GM21526 (cell line): ENCODE results near the gene LFNG.

ENCODE experiments used
- ATAC-seq: cut with Tn5 transposase; IDR thresholded peaks from one replicate; pipeline ENCODE4 v1.9.1; 2021; ENCODE audit warnings: moderate library complexity; ENCODE audit not compliant: unreplicated experiment, low FRiP score

LFNG gene

GRCh38 chr7:2501947-2502646, 17.5 kb upstream of the LFNG start:
- ATAC-seq, result no peak

GRCh38 chr7:2502647-2502966, 17.0 kb upstream of the LFNG start:
- ATAC-seq, result no peak

DNA sequence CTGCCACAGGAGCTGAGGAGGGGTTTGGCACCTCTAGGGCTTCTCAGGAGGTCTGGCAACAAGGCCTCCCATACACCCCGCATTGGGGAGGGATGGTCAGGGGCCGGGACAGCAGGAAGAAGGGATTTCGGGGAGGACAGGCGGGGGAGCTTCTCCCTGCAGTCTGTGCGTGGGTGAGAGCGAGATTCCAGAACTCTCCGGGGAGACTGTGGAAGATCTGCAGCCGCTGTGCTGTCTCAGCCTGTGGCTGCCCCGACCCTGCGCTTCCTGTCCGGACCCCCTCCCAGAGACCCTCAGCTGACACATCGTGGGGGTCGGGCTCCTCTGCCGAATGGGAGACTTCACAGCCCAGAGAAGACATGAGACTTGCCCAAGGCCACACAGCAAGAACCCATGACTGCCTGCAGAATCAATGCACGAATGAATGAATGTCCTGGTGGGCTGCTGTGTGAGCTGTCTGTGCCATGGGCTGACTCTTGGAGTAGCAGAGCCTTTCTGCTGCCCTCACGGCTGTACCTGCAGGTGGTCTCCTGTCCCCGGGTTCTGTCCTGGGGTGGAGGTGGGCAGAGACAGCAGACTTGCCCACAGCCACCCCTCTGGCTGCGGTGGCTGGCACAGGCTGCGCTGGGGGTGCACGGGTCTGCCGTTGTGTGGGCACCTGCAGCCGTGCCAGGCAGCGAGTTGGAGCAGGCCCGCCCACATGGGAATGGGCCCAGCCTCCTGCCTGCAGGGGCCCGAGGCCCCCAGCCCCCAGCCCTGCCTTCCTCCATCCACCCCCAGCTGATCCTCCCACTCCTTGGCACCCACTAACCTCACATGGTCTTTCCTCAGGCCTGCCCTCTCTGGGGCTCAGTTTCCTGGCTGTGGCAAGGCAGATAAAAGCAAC, 16.3 kb upstream of the LFNG start:
- no peak for ATAC-seq

DNA sequence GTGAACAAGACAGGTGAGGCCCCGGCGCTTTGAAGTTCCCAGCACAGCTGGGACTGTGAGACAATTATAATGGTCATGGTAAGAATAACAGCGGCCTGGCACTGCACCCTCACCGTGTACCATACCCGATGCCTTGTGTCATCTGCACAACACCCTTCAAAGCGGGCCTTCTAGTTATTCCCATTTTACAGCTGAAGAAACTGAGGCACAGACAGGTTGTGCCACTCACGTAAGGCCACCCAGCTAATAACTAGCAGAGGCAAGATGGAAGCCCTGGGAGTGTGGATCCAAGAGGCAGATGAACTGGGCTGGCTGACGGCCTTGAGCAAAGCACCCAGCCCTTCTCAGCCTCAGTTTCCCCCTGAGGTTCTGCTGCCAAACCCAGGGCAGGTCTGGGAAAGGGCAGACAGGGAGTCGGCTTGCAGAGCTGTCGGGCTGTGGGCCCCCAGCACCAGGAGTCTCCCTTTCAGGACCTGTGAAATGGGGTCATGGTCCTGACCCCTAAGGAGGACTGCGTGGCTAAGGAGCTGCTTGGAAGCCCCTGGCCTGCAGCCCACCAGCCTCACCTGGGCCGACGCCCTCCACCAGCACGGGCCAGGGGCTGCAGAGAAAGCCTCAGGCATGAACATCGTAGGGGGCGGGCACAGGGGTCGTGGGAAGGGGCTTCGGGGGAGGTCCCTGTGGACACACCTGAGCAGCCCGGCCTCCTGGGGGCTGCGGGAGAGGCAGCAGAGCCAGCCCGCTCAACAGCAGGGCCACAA, 15.3 kb upstream of the LFNG start:
- ATAC-seq, result no peak

DNA sequence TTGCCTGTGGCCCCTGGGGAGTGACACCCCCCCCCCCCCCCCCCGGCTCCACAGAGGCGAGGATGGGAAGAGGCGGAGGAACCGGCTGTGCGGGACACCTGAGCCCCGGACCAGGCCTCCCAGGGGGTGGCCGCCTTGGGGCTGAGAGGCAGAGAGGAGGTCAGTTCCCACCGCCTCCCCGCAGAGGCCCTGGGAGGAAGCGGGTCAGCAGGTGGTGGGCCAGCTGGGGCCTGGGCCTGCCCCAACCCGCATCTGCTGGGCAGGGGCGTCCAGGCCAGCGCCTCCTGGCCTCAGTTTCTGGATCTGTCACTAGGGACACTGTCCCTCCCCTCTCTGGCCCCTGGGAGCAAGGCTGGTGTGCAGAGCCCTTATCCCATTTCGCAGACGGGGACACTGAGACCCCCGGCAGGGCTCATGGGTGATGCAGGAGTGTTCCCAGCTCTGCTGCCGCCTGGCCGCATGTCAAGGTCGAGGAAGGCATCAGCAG, 14.6 kb upstream of the LFNG start:
- ATAC-seq, result no peak

DNA sequence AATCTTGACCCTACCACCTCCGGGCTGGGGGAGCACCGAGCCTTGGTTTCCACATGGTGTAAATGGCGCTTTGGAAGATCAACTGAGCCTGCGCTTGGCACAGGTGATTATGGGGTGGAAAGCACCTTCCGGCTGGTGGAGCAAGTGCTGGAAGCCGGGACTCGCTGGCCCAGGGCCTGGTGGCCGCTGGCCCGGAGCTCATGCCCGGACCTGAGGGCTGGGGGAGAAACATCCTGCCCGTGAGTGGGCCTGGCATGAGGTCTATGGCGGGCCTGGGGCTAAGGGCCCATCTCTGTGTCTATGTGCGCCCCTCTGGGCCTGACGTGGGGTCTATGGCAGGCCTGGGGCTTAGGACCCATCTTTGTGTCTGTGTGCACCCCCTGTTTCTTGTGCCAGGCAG, 14.2 kb upstream of the LFNG start:
- ATAC-seq, result no peak

GRCh38 chr7:2507208-2507916, 12.2 kb upstream of the LFNG start:
- no peak for ATAC-seq

DNA sequence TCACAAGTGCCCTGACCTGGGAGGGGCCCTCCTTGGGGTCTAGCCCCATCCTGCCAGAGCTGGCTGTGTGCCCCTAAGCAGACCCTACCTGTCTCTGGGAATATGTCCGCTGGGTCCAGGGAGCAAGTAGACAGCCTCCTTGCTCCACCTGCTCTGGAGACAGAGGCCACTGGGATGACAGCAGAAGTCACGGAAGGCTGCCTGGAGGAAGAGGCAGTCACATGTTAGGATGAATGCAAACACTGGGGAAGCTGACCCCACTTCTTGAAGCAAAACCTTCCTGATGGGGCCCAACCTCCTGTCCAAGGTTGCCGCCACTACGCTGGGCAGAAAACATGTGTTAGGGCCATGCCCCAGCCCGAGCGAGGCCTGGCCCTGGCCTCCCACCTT, 11.7 kb upstream of the LFNG start:
- ATAC-seq, result no peak

- ATAC-seq, result no peak
These were observed 11.0 kb upstream of the LFNG start for GRCh38 chr7:2508327-2509215.

DNA sequence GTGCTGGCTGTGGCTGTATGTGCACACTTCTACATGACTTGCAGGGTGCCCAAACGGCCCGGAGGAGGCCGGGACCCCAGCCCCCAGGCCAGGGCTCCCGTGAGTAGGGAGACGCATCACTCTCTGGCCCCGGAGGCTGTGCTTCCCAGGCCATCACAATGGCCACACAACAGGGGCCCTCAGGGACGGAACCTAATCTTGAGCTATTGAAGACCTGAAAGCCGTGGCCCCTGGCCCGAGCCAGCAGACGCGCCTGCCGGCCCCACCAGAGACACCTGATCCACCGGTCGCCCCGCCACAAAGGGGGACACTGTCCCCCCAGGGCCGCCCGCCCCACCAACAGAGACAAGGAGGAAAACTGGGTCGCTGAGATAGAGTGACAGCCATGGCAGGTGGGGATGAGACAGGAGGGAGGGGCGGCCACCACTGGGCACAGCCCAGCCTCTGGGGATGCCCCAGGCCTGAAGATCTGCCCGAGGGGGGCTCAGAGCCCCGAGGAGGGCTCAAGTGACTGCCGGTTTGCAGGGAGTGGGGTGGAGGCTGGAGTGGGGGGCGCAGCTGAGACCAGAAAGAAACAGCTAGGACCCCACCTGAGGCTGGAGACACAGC, 10.2 kb upstream of the LFNG start:
- no peak for ATAC-seq

- no peak for ATAC-seq
These were observed 9.3 kb upstream of the LFNG start for GRCh38 chr7:2510130-2510776.

DNA sequence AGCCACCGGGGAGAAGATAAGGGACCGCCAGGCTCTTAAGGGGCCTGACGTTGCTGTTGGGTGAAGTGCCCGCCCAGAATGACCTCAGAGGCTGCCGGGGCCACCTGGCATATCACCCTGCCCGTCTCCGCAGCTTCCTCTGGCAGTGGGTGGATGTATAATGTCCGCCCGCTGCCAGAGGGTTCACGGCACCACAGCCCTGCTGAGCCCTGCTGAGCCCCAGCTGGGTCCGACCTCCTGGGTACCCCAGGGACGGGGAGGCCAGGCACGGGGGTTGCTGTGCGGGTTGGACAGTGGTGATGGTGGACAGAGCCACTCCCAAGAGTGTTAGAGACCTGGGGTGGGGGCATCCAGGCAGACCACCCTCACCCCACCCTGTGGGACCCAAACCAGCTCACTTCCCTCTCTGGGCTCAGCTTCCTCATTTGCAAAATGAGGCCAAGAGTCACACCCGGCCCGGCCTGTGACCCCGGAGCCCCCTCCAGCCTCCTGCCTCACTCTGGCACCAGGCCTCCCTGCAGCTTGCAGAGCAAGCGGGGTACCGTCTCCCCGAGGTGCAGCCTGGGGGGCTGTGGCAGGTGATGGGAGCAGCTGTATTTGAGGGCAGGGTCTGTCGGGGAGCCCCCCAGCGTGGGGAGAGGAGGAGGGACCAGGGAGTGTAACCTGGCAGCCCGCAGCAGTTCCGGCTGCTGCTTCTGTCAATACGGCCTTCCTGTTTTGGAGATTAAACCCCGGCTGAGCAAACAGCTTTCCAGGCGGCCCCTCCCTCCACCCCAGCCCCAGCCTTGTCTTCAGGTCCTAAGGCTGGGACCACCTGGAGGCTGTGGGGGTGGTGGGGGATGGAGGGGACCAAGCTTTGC, 8.4 kb upstream of the LFNG start:
- no peak for ATAC-seq

DNA sequence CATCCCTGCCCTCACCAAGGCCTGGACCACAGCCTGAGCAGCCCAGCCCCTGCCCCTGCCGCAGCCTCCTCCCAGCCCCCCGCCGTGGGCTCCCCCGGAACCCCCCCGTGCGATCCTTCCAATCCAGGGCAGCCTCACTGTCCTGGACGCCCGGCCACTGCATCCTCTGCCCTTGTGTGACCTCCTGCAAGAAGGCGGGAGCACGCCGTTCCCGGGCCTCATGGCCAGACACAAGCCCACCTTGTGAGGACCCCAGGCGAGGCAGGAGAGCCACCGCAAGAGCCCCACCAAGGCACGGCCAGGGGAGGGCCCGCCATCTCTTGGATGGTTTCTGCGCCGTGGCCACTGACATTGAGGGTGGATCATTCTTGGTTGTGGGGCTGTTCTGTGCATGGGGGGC, 7.8 kb upstream of the LFNG start:
- ATAC-seq, result no peak

GRCh38 chr7:2512179-2512661, 7.4 kb upstream of the LFNG start:
- ATAC-seq, result no peak

- no peak for ATAC-seq
These were observed 6.9 kb upstream of the LFNG start for GRCh38 chr7:2512713-2513112.

DNA sequence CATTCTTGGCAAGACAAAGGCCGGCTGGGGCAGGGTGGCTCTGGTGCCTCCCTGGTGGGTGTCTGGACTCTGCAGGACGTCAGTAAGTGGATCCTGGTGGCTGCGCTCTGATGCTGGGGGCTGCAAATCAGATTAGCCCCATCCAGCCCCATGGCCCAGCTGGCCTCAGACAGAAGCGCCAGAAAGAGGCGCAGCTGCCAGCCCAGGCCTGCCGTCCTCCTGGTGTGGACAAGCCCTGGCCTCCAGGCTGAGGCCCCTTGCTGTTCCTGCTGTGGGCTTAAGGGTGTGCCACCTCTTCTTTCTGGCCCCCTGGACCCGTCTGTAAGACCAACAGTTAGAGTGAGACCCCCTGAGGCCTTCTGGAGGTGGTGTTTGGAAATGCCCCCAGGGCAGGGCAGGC, 5.9 kb upstream of the LFNG start:
- ATAC-seq, result no peak

DNA sequence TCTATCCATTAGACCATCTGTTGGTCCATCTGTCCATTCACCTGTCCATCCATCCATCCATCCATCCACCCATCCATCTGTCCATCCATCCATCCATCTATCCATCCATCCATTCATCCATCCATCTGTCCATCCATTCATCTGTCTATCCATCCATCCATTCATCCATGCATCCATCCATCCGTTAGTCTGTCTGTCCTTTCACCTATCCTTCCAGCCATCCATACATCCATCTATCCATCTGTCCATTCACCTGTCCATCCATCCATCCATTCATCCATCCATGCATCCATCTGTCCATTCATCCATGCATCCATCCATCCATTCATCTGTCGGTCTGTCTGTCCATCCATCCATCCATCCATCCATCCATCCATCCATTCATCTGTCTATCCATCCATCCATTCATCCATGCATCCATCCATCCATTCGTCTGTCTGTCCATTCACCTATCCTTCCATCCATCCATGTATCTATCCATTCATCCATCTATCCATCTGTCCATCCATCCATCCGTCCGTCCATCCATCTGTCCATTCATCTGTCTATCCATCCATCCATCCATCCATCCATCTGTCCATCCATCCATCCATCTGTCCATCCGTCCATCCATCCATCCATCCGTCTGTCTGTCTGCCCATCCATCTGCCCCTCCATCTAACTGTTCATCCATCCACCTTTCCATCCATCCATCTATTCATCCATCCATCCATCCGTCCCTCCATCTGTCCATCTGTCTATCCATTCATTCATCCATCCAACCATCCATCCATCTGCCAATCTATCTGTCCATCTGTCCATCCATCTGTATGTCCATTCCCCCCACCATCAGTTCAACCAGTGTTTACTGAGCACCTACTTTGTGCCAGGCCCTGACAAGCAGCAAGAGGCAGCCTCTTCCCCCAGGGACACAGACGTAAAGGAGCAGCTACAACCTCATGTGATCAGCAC, 4.8 kb upstream of the LFNG start:
- no peak for ATAC-seq
